ENCODE results near the gene HNRNPUL1. TPM values are rescaled to one million over a fixed set of nuclear protein-coding genes. Genes with fewer than 3 reads are reported as not detected.

Gene HNRNPUL1
- total RNA-seq, 1 donor from 2014 or later: 154 TPM

GRCh38 chr19:41248895-41249294 is 15.3 kb upstream of the HNRNPUL1 start:
- no peak for TF ChIP-seq CTCF (conservative IDR thresholded peaks at IDR 0.05; ENCODE audit: low read depth, low read length)
- no peak for DNase-seq (ENCODE audit: low read depth)
- no peak overlapping the region for H3K4me3 ChIP-seq (ENCODE audit: low read depth, low read length)

- no peak for DNase-seq (ENCODE audit: low read depth)
- H3K4me3 ChIP-seq (ENCODE audit: low read depth, low read length): no peak overlapping the region
- no peak for TF ChIP-seq CTCF (conservative IDR thresholded peaks at IDR 0.05; ENCODE audit: low read depth, low read length)
These were observed 14.3 kb upstream of the HNRNPUL1 start for GRCh38 chr19:41249707-41250423.

GRCh38 chr19:41253660-41254059 is 10.5 kb upstream of the HNRNPUL1 start:
- TF ChIP-seq CTCF (conservative IDR thresholded peaks at IDR 0.05; ENCODE audit: low read depth, low read length): no peak
- H3K4me3 ChIP-seq (ENCODE audit: low read depth, low read length): no peak overlapping the region
- no peak for DNase-seq (ENCODE audit: low read depth)

GRCh38 chr19:41255171-41255570 is 9.0 kb upstream of the HNRNPUL1 start:
- no peak for TF ChIP-seq CTCF (conservative IDR thresholded peaks at IDR 0.05; ENCODE audit: low read depth, low read length)
- no peak for DNase-seq (ENCODE audit: low read depth)
- H3K4me3 ChIP-seq (ENCODE audit: low read depth, low read length): no peak overlapping the region

GRCh38 chr19:41261474-41262190 is 2.5 kb upstream of the HNRNPUL1 start:
- peak overlapping the region; percentile 81 for H3K4me3 ChIP-seq (ENCODE audit: low read depth, low read length)
- TF ChIP-seq CTCF (conservative IDR thresholded peaks at IDR 0.05; ENCODE audit: low read depth, low read length): no peak
- no peak for DNase-seq (ENCODE audit: low read depth)

- H3K4me3 ChIP-seq (ENCODE audit: low read depth, low read length): peak overlapping the region; percentile 81
- no peak for TF ChIP-seq CTCF (conservative IDR thresholded peaks at IDR 0.05; ENCODE audit: low read depth, low read length)
- peak; percentile 10 for DNase-seq (ENCODE audit: low read depth)
These were observed 926 bp upstream of the HNRNPUL1 start for GRCh38 chr19:41263042-41263849.

All from epithelial cell of proximal tubule (primary cell).